Hematopoietic multipotent progenitor cell treated with erythropoietin and hydrocortisone succinate and interleukin-3 and kit ligand, for 6 days (in vitro differentiated cells): ENCODE data around the gene HBM.
"Not testable (repeated sequence)": the region's sequence is repeated elsewhere in the genome, so short reads cannot be mapped to it uniquely, and the experiment has no call there.

ENCODE experiments used
- DNase-seq: peaks from one replicate; pipeline ENCODE4 v3.0.0-alpha.2; 2015

Gene HBM, protein sequence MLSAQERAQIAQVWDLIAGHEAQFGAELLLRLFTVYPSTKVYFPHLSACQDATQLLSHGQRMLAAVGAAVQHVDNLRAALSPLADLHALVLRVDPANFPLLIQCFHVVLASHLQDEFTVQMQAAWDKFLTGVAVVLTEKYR

DNA sequence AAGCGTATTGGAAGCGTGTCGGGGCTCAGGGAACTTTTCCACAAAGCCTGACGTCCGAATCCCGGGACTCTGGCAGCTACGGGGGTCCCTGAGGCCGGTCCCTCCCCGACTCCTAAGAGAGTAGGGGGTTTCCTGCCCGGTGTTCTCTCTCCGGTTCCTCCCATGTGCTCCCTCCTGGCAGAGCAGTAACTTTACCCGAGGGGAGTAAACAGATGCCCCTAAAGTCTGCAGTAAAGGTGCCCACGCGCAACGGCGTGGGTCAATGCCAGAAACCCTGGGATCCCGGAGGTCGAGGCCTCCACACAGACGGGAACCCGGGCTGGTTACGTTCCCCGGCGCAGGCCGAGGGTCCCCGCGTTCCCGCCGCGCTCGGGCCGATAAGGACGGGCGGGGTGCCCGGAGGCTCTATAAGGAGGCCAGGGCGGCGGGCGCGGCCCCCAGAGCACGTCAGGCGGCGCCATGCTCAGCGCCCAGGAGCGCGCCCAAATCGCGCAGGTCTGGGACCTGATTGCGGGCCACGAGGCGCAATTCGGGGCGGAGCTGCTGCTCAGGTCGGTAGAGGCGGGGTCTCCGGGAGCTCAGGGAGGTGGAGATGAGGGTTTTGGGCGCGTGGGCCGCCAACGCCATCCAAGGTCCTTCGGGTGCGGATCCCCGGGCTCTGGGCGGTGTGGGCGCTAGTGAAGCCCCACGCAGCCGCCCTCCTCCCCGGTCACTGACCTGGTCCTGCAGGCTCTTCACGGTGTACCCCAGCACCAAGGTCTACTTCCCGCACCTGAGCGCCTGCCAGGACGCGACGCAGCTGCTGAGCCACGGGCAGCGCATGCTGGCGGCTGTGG lies at the start of gene HBM:
Gene HBM, plus strand, starts transcription at position 440 of the 836 bp plus-strand sequence. Its CDS starts 20 bp downstream, at position 460.
- DNase-seq: peak; percentile 78

DNA sequence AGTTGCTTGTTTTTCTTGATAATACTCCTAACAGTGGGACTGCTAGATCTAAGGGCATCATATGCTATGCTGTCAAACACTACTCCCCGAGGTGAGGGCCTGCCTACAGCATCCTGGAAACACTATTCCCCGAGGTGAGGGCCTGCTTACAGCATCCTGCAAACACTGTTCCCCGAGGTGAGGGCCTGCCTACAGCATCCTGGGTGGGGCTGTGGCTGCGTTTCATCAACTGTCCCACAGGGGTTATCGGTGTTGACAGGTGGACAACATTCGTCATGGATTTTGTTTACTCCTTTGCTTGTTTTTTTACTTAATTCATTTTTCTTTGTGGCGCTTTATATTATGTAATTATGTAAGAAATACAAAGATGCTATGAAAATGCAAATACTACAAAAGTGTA lies 49.8 kb upstream of the HBM start:
- DNase-seq: no peak

DNA sequence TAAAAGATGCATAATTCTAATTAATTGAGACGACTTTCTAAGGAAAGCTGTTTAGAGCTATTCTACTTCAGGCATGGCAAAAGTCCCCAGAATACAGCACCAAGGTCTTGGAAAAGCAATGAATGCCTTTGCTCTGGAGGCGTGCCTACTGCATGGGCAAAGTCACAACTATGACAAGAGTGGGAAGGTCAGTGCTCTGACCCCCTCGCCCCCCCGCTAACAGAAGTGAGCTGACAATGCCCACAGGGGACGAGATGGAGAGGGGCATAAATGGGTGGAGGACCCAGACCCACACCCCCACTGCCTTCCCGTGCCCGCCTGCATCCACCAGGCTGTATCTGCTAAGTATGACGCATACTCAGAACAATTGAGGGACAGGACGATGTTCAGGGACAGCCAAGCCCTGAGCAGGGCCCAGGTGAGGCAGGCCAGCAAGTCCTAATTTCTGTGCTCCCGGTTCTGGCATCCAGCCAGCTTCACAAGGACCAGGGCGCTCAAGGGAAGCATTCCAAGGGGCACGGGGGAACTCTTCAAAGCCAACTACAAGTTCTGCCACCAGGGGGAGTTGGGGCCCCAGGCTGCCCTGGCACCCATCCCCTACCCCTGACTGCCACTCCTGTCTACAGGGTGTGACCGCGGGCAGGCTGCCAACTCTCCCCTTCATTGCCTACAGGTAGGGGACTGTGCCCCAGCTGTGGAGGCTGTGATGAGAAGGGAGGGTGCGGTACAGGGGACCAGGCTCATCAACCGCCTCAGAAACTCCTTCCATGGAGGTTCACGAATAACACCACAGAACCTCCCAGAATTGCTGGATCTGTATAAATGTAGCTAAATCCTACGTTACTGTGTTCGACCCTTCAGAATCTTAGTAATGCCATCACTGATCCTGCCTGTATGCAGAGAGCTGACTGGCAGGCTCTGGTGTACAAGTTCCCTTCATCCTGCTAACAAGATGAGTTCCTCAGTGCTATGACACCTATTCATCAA lies 48.1 kb upstream of the HBM start:
- DNase-seq: peak; percentile 95

DNA sequence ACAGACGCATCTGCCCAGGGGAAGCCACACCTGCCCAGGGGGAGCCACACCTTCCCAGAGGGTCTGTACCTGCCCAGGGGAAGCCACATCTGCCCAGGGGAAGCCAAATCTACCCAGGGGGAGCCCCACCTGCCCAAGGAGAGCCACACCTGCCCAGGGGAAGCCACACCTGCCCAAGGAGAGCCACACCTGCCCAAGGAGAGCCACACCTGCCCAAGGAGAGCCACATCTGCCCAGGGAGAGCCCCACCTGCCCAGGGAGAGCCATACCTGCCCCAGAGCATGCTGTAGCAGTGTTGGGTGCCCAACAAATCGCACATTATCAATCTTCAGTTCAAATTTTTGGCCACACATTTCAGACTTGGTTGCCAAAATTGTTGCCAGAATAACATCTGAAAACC lies 46.9 kb upstream of the HBM start:
- DNase-seq: no peak

DNA sequence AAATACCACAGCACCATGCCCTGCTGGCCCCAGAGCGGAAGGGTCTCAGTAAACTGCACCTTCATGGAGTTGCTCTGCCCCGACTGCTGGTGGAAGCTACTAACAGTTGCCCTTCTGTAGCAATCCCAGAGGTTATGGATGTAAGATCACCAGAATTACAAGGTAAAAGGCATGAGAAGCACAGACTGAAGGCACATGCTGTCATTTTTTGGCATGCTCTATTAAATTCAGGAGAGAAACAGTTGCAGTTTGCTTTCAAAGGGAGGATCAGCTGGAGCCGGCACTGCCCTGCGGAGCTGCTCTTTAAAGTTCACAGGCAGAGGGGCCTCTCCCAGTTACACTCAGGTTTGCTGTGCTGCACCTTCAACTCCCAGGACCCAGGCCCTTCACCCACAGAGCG lies 46.5 kb upstream of the HBM start:
- DNase-seq: no peak

DNA sequence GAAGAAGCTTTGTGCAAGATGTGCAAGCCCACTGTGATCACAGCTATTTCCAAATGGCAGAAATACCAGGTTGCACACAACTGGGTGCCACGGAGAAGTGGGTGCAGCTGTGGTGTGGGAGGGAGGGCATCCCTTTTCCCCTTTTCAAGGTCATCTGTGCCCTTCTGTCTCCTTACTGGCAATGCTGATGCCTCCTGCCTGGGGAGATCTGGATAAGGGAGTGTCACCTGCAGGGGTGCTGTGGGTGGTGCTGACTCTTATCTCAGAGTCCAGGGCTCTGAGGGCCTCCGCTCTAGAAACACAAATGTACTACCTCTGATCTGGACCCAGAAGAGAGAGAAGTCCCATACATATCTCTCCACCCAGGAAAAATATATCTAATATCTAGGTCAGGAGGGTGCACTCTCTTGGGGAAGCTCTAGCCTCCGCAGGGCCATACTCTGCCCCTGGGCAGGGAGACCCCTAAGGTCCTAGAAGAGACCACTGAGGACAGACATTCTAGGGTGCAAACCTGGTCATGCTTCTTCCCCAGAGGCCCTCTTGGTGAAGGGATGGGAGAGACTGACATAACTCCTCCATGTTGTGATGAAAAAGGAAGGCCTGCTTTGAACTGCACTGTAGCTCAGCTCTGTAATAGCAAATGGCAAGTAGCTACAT lies 45.8 kb upstream of the HBM start:
- DNase-seq: peak; percentile 88

DNA sequence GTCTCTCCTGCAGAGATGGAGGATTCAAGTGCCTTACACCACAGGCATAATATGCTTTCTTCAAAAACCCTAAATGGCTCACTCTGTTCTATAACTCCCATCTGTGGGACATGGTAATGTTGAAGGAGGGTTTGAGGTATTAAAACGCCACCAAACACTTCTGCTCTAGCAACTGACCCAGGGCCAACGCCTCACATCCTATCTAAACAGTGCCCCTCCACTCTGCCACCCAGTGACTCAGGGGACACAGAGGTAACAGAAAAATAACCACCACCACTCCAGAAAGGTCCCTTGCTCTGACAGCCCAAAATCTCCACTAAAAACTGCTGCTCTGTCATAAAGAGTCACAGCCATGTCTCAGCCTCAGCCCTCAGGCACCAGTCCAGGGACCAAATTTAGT lies 45.0 kb upstream of the HBM start:
- peak; percentile 65 for DNase-seq

DNA sequence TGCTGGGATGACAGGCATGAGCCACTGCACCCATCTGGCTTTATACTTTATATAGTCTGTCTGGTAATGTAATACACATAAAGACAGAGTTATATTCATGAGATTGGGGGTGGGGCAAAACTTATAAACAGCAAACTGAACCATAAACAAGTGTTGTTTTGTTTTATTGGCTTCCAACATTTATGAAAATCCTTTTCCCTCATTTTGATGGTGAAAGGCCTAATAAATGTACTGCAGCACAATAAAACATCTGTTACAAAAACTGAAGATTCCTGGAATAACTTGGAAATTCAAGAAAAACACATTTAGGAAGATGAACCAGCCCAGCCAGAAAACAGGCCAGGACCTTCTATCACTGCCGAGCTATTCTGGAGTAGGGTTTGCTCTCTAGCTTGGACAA lies 43.4 kb upstream of the HBM start:
- DNase-seq: no peak

DNA sequence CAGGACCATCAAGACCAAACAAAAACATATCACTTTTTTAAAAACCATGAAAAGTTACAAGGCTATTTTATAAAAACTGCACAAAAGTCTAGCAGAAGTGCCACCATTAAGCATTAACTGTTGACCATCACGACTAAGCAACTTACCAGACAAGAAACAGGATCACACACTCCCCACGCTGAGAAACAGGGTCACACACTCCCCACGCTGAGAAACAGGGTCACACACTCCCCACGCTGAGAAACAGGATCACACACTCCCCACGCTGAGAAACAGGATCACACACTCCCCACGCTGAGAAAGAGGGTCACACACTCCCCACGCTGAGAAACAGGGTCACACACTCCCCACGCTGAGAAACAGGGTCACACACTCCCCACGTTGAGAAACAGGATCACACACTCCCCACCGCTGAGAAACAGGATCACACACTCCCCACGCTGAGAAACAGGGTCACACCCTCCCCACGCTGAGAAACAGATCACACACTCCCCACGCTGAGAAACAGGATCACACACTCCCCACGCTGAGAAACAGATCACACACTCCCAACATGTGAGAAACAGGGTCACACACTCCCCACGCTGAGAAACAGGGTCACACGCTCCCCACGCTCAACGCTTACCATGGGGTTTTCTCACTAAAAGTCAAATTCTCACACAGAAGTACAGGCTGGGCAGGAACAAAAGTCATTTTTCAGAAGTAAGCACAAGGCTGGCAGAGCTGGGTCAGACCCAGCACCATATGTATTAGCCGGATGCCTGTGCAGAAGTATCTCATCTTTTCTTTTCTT lies 42.0 kb upstream of the HBM start:
- not testable (repeated sequence) for DNase-seq

DNA sequence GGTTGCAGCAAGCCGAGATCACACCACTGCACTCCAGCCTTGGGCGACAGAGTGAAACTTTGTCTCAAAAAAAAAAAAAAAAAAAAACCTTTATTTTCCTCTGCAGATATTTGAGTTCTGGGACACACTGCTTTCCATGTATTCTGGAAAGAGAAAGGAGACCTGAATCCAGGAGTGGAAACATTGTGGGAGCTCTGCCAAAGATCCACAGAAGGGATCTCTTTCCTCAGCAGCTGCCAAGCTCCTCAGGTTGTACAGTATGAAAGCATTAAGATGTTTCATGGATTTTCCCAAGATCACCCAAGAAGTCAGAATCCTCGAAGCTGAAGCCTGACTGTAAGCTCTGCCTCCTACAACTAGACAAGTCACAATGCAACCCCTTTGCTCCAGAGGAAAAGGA lies 40.8 kb upstream of the HBM start:
- DNase-seq: no peak

DNA sequence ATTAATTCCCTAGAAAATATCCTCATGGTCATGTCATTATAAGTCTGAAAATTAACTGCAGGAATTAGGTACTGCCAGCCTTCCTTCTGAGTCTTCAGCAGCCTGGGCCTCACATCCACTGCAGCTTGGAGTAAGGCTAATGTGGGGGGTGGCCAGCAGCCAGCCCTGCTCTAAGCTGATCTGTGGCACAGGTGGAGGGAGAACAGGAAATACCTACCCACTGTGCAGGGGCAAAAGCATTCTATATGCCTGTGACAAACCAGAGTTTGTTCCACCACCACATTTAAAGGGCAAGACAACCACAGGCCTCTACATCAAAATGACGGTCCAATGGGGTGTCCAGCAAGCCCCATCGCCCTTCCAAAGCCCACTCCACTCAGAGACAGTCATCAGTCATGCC lies 36.7 kb upstream of the HBM start:
- DNase-seq: no peak

DNA sequence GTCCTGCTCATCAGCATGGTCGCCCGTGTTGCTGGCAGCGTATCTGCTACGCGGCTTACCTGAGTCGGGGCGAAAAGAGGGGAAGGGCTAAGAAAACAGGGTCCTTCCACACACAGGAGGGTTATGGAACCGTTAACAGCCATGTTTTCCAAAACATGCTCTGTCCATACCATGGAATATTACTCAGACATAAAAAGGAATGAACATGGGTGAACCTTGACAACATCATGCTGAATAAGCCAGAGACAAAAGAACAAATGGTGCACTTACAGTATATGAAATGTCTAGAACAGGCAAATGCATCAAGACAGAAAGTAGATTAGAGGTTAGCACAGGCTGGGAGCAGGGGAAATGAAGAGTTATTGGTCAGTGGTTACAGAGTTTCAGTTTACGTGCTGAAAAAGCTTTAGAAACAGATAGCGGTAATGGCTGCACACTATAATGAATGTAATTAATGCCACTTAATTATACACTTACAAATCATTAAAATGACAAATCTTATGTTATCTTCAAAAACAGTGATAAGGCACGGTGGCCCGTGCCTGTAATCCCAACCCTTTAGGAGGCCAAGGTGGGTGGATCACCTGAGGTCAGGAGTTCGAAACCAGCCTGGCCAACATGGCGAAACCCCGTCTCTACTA lies 35.1 kb upstream of the HBM start:
- DNase-seq: no peak

DNA sequence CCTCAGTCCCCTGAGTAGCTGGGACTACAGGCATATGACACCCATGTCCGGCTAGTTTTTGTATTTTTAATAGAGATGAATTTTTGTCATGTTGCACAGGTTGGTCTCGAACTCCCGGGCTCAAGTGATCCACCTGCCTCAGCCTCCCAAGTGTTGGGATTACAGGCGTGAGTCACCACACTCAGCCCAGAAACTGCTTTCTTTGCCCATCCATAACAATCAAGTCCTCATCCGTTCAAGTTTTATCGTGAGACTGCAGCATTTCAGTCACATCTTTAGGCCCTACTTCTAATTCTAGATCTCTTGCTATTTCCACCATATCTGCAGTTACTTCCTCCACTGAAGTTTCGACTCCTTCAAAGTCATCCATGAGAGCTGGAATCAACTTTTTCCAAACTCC lies 33.7 kb upstream of the HBM start:
- no peak for DNase-seq

DNA sequence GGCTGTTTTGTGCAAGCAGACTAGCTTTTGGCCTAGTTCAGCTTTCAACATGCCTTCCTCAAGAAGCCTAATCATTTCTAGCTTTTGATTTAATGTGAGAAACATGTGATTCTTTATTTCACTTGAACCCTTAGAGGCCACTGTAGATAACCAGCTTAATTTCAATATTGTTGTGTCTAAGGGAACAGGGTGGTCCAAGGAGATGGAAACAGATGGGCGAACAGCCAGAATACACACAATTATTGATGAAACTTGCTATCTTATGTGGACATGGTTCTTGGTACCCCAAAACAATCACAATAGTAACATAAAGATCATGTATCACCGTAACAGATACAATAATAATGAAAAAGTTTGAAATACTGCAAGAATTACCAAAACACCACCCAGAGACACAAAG lies 32.1 kb upstream of the HBM start:
- DNase-seq: peak; percentile 63

DNA sequence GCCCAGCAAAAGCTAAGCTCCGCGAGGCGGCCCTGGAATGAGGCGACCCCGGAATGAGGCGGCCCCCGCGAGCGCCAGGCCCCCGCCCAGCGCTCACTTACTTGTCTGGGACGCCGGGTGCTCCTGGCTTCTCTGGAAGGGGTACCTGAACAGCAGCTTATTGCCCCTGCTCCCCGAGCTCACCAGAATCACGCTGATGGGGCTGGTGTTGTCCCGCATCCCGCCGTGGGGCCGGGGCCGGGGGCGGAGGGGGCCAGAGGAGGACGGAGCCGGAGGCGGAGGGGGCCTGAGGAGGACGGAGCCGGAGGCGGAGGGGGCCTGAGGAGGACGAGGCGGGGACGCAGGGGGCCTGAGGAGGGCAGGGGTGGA lies 27.7 kb upstream of the HBM start:
- peak; percentile 46 for DNase-seq

DNA sequence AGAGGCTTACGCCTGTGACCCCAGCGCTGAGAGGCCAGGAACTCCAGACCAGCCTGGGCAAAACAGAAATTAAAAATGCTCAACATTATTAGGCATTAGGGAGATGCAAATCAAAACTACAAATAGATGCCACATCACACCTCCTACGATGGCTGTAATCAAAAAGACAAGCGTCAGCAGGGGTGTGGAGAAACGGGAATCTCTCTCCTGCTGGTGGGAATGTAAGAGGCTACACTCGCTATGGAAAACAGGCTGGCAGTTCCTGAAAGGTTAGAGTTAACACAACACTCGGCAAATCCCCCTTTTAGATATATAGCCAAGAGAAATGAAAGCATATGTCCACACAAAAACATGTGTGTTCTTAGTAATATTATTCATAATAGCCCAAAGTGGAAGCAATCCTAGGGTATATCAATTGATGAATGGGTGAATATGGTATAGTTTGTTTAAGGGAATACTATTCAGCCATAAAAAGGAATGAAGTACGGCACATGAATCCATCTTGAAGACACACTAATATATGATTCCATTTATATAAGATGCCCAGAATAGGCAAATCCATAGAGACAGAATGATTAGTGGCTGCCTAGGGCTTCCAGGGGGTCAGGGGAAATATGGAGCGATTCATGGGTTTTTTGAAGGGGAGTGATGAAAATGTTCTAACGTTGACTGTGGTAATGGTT lies 25.5 kb upstream of the HBM start:
- no peak for DNase-seq

DNA sequence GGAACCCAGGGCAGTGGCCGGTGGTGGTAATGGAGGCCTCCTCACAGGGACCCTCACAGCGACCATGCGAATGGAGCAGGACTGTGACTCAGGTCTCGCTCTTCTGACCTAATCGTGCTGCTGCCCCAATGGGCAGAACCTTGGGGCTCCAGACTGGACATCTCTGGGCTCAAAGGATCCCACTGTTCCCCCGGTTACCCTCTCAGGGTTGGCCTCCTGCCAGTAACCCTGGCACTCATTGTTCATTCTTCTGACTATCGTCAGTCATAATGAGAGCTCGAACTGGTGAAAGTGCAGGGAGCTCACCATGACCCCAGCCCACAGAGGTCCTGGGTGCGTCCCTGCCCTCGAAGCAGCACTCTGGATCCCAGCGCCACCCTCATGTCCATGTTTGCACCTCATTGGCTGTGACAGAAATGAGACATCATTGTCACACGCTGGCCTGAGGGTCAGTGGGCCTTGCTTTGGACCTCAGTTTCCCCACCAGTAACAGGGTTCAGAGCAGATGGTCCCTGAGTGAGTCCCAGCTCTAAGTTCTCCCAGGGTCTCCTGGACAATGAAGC lies 23.3 kb upstream of the HBM start:
- peak; percentile 39 for DNase-seq

DNA sequence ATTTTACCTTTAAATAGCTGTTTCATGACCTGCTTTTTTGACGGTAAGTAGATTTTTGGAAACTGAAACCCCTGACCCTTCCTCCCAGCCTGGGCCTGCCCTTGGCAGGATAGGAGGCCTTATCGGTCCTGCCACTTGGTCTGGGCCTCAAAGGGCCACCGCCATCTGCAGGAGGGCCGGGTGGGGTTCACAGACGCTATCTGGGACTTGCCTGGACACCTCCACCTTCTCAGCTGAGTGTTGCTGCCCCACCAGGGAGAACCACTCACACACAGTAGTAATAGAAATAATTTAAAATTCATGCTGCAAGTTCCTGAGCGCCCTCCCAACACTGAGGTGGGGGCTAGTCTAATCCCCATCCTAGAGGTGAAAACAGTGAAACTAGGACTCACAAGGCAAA lies 22.7 kb upstream of the HBM start:
- peak; percentile 88 for DNase-seq

DNA sequence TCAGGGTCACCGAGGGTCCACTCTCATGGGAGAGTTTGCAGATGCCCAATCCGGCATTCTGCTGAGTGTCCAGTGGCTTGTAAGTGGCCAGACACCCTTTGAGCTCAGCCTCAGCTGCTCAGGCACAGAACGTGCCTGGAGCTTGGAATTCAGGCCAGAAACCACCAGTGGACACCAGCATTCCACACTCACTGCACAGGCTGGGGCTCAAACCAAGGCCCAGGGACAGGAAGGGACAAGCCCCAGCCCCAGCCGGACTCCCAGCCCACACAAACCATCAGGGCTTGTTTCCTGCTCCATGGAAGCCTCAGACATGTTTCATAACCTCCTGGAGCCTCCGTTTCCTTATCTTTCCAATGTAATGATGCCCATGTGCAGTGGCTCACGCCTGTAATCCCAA lies 22.3 kb upstream of the HBM start:
- DNase-seq: no peak

DNA sequence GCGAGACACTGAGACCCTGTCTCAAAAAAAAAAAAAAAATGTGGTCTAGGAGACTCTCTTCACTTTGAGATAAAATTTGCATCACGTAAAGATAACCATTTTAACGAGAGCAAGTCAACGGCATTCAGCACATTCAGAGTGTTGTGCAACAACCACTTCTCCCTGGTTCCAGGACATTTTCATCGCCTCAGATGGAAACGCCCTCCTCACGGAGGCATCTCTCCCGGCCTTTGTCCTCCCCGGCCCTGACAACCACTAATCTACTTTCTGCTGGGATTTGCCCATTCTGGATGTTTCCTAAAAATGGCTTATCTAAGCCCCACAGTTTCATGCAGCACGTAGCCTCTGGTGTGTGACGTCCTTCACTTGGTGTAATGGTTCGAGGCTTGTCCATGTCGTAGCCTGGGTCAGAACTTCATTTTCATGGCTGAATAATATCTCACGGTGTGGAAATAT lies 21.0 kb upstream of the HBM start:
- peak; percentile 42 for DNase-seq

DNA sequence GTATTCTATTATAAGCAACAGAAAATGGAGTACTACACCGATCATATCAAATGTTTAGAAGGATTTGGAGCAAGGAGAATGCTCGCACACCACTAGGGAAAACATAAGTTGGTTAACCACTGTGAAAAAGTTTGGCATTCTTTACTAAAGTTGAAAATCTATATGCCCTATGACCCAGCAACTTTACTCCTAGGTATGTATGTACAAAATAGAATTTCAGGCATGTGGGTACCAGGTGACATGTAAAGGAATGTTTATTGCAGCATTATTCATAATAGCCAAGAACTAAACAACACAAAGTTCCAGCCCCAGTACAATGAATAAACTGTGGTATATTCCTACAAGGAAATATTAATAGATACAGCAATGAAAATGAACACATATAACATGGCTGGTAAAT lies 19.1 kb upstream of the HBM start:
- no peak for DNase-seq
